Motor neuron (in vitro differentiated cells): ENCODE measurements around the gene MEGF11. TPM values are rescaled to one million over a fixed set of nuclear protein-coding genes. Genes with fewer than 3 reads are reported as not detected.

Source experiments
- ATAC-seq, 8 experiments: fragments of 200-7000 bp; cut with Tn5 transposase; replicated peaks in 6 of 8; 2 replicates each; pipeline ENCODE4 v1.8.0; 2021; ENCODE audit warnings: mild to moderate bottlenecking in 8 of 8, moderate library complexity in 8 of 8
- H3K27ac ChIP-seq, 2 donors: fragments of 250-450 bp; sonication (Bioruptor Pico); 2 replicates each; pipeline ENCODE4 v1.9.0; 2021; ENCODE audit warnings: antibody characterized with exemption in 2 of 2, mild to moderate bottlenecking in 2 of 2, moderate library complexity in 1 of 2
- H3K4me1 ChIP-seq, 2 donors: fragments of 250-450 bp; sonication (Bioruptor Pico); replicated peaks in 1 of 2; 2 replicates each; pipeline ENCODE4 v1.6.1; 2021; ENCODE audit warnings: antibody characterized with exemption in 2 of 2, mild to moderate bottlenecking in 2 of 2, moderate library complexity in 1 of 2
- H3K4me3 ChIP-seq, 5 donors: fragments of 250-450 bp; sonication (Bioruptor Pico); 2 replicates each; pipeline ENCODE4 v1.9.0; 2021; ENCODE audit warnings: antibody characterized with exemption in 5 of 5, mild to moderate bottlenecking in 5 of 5, moderate library complexity in 4 of 5
- WGBS, 10 experiments: fragments of 450-650 bp; shearing (Covaris generic); methylation state at CpG; one replicate each; pipeline ENCODE4 v1.0.0; 2022; 5-methylcytosine and 5-hydroxymethylcytosine counted together
- in situ Hi-C, 9 experiments: fragments of 400-800 bp; cut with MboI; loops; one replicate each; pipeline ENCODE4 v1.15.0; 2021; ENCODE audit warnings: low sequenced_read_pairs in 9 of 9, low pct_unique_long_range_greater_than_20kb in 2 of 9; ENCODE audit not compliant: unreplicated experiment in 9 of 9
- total RNA-seq, 8 experiments: library from RNA; unstranded; fragments of 300-600 nt; gene quantifications; 2 replicates each; pipeline versions ENCODE4 v1.2.3 to v1.2.4, GENCODE V29; 2022

Gene MEGF11
- total RNA-seq, 8 experiments from 2014 or later = 2.8 to 18.2 (median 9.0) TPM

DNA sequence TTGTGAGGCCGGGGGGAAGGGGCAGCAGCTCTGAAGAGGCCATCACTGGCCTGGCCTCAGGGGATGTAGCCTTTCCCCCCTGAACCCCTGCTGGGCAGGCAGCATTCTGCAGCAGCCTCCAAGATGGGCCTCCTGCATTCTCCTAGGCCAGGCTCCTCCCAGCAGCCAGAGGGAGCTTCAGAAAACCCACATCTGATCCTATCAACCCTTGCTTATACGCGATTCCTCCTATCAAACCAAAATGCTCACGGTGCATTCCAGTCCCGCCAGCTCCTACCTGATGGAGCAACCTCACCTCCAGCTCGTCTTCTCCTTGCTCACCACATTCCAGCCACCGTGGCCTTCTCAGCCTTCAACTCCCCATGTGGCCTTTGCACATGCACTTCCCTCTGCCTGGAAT lies 85.7 kb downstream of the MEGF11 start:
- in situ Hi-C loops = no loop called here
- ATAC-seq = no peak
- Histone ChIP-seq H3K27ac (no peak overlapping the region), H3K4me1 (peaks cover 59 to 82% of the 10 kb centered on the region in 2 donors), H3K4me3 (no peak overlapping the region)
- 33 to 83% (median 64%) methylated on average over 1 to 6 of the region's 7 CpGs; no CpG with 5 or more reads in 4 of the 10 experiments for WGBS, 10 experiments

DNA sequence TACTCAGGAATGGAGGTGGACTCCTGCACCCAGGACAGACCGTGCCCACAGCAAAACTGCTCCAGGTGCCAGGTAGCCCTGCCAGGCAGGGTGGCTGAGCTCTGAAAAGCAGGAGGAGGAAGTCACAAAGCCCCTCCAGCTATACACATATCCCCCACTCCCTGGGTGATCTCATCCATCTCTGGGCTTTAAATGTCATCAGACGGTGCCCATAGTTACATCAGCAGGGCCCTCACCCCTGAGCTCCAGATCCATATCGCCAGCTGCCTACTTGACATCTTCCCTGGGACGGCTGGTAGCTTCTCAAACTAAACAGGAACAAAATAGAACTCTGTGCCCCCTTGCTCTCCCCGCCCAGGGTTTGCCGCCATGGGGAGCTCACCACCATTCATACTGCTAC lies 87.7 kb downstream of the MEGF11 start:
- H3K4me1 ChIP-seq = peaks cover 39 to 64% of the 10 kb centered on the region in 2 donors
- peak overlapping the region in 1 of 2 donors; percentile 11 for H3K27ac ChIP-seq
- H3K4me3 ChIP-seq = no peak overlapping the region
- ATAC-seq = peak in 5 of 8 experiments; percentile 25 to 87 (median 63)
- in situ Hi-C loops = no loop called here
- WGBS, 10 experiments = 81 to 85% (median 82%) methylated on average over 2 to 4 of the region's 6 CpGs; no CpG with 5 or more reads in 7 of the 10 experiments

- Histone ChIP-seq H3K4me3 (no peak overlapping the region), H3K27ac (no peak overlapping the region), H3K4me1 (peaks cover 37 to 56% of the 10 kb centered on the region in 2 donors)
- 20 to 80% (median 33%) methylated on average over 1 to 4 of the region's 4 CpGs; no CpG with 5 or more reads in 5 of the 10 experiments for WGBS, 10 experiments
- in situ Hi-C loops = no loop called here
- no peak for ATAC-seq
Observed at GRCh38 chr15:66164788-66165187, 88.8 kb downstream of the MEGF11 start.

GRCh38 chr15:66163553-66163952 lies 90.0 kb downstream of the MEGF11 start:
- peak in 5 of 8 experiments; percentile 70 to 93 (median 93) for ATAC-seq
- in situ Hi-C loops = no loop called here
- Histone ChIP-seq H3K27ac (peak overlapping the region in 1 of 2 donors; percentile 32), H3K4me1 (peaks cover 29 to 47% of the 10 kb centered on the region in 2 donors), H3K4me3 (no peak overlapping the region)
- 40 to 80% (median 41%) methylated on average over 2 to 6 of the region's 9 CpGs; no CpG with 5 or more reads in 7 of the 10 experiments for WGBS, 10 experiments

- ATAC-seq = no peak
- no peak overlapping the region for H3K4me3 ChIP-seq
- peaks cover 42 to 56% of the 10 kb centered on the region in 2 donors for H3K4me1 ChIP-seq
- no peak overlapping the region for H3K27ac ChIP-seq
- 0 to 90% (median 28%) methylated on average over 1 to 2 of the region's 2 CpGs; no CpG with 5 or more reads in 2 of the 10 experiments for WGBS, 10 experiments
- in situ Hi-C loops = no loop called here
Observed at GRCh38 chr15:66162286-66162685, 91.3 kb downstream of the MEGF11 start.

GRCh38 chr15:66161575-66162118 lies 91.9 kb downstream of the MEGF11 start:
- in situ Hi-C loops = no loop called here

DNA sequence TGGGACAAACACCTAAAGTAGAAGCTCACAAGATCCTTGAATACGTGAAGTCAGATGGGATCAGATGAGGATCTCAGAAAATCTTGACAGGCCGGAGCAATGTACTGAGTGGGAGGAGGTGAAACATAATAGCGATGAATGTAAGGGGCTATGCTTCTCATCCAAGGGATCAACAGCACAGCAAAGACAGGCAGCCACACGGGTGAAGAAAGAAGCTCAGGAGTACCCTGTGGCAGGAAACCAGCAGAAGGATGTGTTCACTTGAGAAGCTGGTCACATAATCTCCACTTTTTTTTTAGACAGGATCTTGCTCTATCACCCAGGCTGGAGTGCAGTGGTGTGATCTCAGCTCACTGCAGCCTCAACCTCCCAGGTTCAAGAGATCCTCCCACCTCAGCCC lies 92.4 kb downstream of the MEGF11 start:
- WGBS, 10 experiments = 10 to 97% (median 80%) methylated on average over 1 to 4 of the region's 4 CpGs; no CpG with 5 or more reads in 3 of the 10 experiments
- no peak for ATAC-seq
- in situ Hi-C loops = no loop called here

More at GRCh38 chr15:66161575-66162118, 91.9 kb downstream of the MEGF11 start:
- 46 to 100% (median 84%) methylated on average over 1 to 5 of the region's 5 CpGs; no CpG with 5 or more reads in 3 of the 10 experiments for WGBS, 10 experiments
- Histone ChIP-seq H3K4me1 (peaks cover 48 to 61% of the 10 kb centered on the region in 2 donors), H3K27ac (no peak overlapping the region), H3K4me3 (no peak overlapping the region)
- ATAC-seq = no peak

DNA sequence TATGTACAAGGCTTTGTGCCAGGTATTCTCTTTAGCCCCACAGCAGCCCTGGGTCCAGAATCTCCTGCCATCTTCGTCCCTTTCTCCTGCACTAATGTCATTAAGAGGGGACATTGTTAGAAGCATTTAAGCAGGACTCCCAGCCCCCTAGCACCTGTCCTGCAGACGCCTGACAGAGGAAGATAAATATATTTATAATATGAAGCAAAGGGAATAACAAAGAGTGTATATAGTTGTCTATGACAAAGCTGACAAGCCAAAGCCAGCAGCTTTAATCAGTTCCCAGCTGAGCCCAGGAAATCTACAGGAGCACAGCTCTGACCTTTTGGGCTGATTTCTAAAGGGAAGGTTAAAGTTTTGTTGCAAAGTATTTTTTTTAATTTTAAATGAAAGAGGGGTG lies 96.0 kb downstream of the MEGF11 start:
- in situ Hi-C loops = no loop called here
- no peak overlapping the region for H3K4me3 ChIP-seq
- H3K27ac ChIP-seq = peak overlapping the region; percentile 2 to 32
- peaks cover 23 to 39% of the 10 kb centered on the region in 2 donors for H3K4me1 ChIP-seq
- 0 to 40% (median 7%) methylated on average over 1 to 2 of the region's 2 CpGs; no CpG with 5 or more reads in 6 of the 10 experiments for WGBS, 10 experiments
- ATAC-seq = peak in 5 of 8 experiments; percentile 65 to 77 (median 70)

More for the DNA sequence above, 92.4 kb downstream of the MEGF11 start:
- Histone ChIP-seq H3K4me3 (no peak overlapping the region), H3K4me1 (peaks cover 44 to 56% of the 10 kb centered on the region in 2 donors), H3K27ac (no peak overlapping the region)

- peaks cover 23 to 39% of the 10 kb centered on the region in 2 donors for H3K4me1 ChIP-seq
- H3K27ac ChIP-seq = peak overlapping the region; percentile 2 to 32
- in situ Hi-C loops = no loop called here
- ATAC-seq = no peak
- 0 to 100% (median 83%) methylated on average over 1 to 3 of the region's 10 CpGs; no CpG with 5 or more reads in 5 of the 10 experiments for WGBS, 10 experiments
- H3K4me3 ChIP-seq = no peak overlapping the region
Observed at GRCh38 chr15:66156310-66156975, 97.1 kb downstream of the MEGF11 start.

- no peak for ATAC-seq
- H3K4me1 ChIP-seq = peaks cover 23 to 40% of the 10 kb centered on the region in 2 donors
- 4 to 100% (median 85%) methylated on average over 1 to 5 of the region's 5 CpGs; no CpG with 5 or more reads in 6 of the 10 experiments for WGBS, 10 experiments
- in situ Hi-C loops = no loop called here
- no peak overlapping the region for H3K27ac ChIP-seq
- no peak overlapping the region for H3K4me3 ChIP-seq
Observed at GRCh38 chr15:66155065-66155464, 98.5 kb downstream of the MEGF11 start.

GRCh38 chr15:66154581-66154980 lies 99.0 kb downstream of the MEGF11 start:
- 0 to 93% (median 82%) methylated on average over 1 to 4 of the region's 4 CpGs; no CpG with 5 or more reads in 5 of the 10 experiments for WGBS, 10 experiments
- no peak overlapping the region for H3K4me3 ChIP-seq
- in situ Hi-C loops = no loop called here
- no peak for ATAC-seq
- H3K27ac ChIP-seq = no peak overlapping the region
- H3K4me1 ChIP-seq = peaks cover 23 to 45% of the 10 kb centered on the region in 2 donors

DNA sequence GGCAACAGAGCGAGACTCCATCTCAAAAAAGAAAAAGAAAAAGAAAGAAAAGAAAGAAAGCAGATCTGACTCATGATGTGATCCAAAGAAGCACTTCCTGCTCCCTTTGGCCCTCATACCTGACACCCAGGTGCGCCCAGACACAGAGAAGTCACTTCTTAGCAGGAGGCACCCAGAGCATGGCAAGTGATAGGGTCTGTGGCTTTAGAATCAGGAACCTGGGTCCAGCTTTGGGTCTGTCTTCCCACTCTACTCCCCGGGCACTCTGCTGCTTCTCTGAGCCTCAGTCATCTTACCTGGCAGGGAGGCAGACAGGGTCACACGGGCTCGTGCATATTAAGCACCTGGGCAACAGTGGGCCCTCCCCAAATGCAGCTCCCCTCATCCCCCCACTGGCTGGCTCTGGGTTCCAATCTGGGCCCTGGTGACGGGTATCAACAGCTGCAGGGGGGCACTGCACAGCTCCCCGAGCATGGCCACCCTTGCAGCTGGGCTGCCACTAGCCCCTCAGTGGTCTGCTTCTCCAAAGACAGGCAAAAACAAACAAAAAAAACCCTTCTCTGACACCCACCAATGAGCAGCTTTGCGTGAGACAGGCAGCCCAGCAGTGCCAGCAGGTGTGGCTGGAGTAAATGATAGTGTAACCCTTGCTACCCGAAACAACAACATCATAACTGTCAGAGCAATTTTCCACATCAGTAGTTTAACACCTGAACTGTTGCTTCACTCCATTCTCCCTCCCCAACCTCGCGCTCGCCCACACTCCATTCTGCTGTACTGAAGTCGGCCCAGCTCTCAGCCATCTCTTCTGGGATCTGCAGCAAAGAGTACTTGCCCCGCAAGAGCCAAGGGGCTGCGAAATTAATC lies 99.8 kb downstream of the MEGF11 start:
- Histone ChIP-seq H3K27ac (no peak overlapping the region), H3K4me1 (peaks cover 23 to 46% of the 10 kb centered on the region in 2 donors), H3K4me3 (no peak overlapping the region)
- in situ Hi-C loops = no loop called here
- ATAC-seq = peak in 4 of 8 experiments; percentile 35 to 65 (median 61)
- WGBS, 10 experiments = 33 to 87% (median 62%) methylated on average over 1 to 8 of the region's 15 CpGs; no CpG with 5 or more reads in 2 of the 10 experiments
